GM21825 (cell line): ENCODE data around the gene TGM2.
"Not testable (repeated sequence)": the region's sequence is repeated elsewhere in the genome, so short reads cannot be mapped to it uniquely, and the experiment has no call there.

Source experiments
- ATAC-seq: cut with Tn5 transposase; IDR thresholded peaks from one replicate; pipeline ENCODE4 v1.9.1; 2021; ENCODE audit warnings: mild to moderate bottlenecking, moderate library complexity; ENCODE audit not compliant: unreplicated experiment

Gene TGM2

DNA sequence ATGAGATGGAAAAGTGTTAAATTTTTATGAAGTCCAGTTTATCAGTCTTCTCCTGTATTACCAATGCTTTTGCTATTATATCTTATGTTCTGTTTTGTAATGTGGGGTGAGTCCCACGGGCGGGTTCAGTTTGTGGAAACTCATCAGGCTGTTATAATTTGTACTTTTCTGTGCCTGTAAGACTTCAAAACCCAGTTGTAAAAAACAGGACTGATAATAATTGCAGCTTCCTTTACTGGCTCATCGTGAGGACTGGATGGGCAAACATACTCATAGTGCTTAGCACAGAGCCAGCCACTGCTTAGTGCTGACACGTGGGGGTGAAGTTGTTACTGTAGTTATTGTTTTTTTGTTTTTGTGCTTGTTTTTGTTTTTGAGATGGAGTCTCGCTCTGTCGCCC, 45.6 kb downstream of the TGM2 start:
- no peak for ATAC-seq

DNA sequence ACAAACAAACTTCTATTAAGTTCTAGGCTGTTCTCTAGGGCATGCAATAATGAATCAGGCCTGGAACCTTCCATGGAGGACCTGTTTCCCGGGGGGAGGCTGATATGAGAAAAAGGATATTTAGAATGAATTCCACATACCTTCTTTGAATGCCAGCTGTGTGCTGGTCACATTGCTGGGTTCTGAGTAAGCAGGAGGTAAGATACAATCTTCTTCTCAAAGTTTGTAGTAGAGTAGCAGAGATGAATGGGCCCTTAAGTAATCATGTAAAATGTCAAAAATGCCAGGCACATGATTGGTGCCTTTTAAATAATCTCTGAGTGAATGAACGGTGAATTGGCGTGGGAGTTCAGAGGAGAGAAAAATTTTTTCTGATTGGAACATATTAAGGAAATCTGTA, 47.4 kb downstream of the TGM2 start:
- no peak for ATAC-seq

DNA sequence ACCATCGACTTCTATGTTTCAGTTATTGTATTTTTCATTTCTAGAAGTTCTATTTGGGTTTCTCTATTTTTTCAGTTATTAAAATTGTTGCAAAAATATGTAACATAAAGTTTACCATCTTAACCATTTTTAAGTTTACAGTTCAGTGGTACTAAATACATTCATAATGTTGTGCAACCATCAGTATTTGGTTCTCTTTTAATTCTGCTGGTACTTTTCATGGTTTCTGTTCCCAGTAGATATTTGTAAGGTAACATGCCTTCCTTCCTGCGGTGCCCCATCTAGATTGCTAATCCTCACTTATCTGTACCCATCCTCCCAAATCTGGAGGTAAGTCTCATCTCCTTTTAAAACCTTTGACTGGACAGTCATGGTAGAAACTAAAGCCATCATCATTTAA, 47.9 kb downstream of the TGM2 start:
- no peak for ATAC-seq

DNA sequence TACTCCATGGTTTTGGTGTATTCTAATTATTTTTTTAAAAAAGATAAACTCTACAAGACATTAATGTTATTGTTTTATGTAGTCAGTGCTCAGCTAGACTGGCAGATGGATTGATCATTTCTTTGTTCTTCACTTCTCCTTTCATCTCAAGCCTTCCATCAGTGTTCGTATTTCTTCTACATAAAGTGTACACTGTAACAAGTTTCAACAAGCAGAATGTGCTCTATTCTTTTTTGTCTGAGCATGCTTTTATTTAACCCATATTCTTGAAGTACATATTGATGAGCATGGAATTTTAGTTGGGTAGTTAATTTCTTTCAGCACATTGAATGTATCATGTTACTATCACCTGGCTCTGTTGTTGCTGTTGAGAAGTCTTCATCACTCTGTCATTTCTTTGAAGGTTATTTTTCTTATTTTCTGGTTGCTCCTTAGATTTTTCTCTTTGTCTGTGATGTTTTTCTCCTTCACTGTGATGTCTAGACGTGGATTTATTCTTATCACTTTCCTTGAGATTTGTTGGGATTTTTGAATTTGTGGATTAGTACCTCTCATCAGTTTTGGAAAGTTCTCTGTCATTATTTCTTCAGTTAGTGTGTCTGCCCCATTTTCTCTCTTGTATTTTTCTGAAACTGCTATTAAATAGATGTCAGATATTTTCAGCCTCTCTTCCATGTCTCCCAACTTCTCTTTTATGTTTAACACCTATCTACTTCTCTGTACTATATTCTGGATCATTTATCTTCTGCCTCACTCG, 48.5 kb downstream of the TGM2 start:
- ATAC-seq, result no peak

DNA sequence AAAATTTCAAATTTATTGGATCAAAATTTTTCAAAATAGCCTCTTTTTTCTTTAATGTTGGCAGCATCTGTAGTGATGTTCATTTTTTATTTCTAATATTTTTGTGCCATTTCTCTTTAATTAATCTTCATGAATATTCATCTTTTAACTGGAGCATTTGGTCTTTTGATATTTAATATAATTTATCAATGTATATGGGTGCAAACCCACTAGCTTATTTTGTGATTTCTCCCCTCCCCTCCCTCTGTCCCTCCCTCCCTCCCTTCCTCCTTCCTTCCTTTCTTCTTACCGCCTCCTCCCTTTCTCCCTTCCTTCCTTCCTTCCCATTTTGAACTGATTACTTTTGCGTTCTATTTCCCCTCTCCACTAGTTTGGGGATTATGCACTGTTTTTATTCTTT, 49.2 kb downstream of the TGM2 start:
- no peak for ATAC-seq

DNA sequence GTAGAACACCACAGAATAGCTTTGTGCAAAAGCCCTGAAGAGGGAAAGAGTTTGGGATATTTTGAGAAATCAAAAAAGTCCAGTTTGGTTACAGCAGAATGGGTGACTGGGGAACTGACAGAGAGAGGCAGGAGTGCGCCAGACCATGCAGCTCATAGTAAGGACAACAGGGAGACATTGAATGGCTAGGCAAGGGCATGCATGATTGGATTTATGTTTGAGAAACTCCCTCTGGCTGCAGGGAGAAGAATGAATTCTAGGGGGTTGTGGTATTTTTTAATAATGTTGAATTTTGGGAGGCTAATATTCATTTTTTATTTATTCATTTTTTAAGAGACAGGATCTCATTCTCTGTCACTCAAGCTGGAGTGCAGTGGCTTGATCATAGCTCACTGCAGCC, 49.9 kb downstream of the TGM2 start:
- ATAC-seq, result no peak

DNA sequence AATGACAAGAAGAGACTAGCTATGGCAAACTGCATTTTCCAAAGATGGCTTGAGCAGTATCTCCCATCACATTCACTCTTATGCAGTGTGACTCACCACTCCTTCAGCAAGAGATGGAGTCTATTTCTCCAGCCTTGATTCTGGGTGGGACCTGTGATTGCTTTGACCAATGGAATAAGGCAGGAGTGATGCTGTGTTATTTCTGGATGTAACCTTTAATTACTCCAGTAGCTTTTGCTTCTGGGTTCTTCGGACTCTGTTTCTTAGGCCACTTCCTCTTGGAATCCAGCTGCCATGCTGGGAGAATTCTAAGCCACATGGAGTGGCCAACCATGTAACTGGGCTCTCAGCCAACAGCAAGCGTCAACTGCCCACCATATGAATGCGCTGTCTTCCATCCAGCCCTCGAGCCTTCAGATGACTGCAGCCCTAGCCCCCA, 50.7 kb downstream of the TGM2 start:
- ATAC-seq, result no peak

DNA sequence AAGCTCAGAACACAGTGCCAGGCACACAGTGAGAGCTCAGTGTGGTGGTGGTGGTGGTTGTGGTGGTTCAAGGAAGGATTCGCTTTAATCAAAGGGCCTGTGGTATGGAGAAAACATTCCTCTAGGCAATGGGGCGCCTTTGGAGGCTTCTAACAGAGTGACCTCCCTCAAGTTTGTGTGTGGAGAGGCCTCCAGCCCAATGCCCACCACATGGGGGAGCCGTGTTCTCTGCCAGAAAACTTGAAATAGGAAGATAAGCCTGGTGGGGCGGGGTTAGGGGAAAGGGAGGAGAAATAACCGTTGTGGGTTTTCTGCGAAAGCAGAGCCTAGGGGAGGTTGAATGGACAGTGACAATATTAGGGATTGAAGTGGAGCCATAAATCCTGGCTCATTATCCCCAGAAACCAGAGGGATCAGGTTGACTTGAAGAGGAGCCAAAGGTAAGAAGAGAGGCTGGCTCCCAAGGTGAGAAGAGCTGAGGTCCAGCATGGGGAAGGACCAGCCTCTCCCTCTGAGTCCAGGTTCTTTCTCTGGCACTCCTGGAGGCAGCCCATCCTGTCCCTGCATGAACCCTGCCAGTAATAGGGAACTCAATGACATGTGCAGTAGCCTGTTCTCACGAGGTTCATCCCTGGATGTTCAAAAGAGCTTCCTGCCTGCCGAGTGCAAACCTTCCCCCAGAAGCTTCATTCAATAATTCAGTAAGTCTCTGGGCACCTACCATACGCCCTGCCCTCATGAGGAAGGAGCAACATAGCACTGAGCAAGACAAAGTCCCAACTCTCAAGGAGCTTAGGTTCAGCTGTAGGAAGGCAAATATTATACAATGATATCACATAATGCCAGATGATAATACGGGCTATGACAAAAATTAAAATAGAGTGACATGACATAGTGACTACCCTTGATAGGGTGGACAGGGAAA, 51.4 kb downstream of the TGM2 start:
- ATAC-seq, result no peak

DNA sequence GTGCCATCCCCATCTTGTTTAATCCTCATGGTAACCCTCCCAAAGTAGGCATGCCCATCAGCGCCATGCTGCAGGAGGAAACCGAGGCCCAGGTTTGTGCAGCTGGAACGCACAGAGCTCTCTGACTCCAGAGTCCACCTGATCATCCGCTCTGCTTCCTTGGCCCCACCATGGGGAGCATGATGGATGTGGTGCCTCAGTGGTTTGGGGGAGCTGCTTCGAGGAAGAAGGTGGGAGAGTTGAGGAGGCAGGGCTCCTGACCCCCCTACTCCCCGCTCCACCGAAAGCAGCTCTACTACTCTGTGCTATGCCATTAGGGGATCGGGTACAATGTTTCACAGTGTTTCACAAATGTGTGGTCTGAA, 52.2 kb downstream of the TGM2 start:
- no peak for ATAC-seq

DNA sequence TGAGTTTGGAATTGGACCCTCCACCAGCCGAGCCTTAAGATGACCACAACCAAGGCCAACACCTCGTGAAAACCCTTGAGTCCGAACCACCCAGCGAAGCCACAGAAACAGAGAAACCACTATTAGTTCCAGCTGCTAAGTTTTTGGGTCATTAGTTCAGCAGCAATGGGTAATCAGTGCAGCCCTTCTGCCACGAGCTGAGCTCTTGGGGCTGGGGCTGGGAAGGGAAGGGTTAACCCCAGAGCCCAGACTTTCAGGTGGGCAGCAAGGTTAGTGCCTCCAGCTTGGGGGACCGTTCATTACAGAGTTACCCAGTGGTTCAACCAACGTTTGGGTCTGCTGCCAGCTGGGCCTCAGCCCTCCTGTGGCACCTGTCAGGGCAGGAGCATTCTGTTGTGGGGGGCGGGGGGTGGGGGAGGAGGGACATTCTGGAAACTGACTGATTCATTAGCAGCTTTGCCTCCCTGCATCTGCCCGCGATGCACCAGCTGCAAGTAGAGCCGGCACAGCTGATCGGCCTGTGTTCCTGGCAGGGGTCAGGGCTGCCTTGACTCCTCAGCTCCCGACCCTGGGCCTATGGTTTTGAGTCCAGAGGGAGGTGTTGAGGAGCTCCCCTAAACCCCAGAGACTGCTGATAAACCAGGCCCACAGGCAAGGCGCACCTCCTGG, 52.7 kb downstream of the TGM2 start:
- ATAC-seq, result no peak

DNA sequence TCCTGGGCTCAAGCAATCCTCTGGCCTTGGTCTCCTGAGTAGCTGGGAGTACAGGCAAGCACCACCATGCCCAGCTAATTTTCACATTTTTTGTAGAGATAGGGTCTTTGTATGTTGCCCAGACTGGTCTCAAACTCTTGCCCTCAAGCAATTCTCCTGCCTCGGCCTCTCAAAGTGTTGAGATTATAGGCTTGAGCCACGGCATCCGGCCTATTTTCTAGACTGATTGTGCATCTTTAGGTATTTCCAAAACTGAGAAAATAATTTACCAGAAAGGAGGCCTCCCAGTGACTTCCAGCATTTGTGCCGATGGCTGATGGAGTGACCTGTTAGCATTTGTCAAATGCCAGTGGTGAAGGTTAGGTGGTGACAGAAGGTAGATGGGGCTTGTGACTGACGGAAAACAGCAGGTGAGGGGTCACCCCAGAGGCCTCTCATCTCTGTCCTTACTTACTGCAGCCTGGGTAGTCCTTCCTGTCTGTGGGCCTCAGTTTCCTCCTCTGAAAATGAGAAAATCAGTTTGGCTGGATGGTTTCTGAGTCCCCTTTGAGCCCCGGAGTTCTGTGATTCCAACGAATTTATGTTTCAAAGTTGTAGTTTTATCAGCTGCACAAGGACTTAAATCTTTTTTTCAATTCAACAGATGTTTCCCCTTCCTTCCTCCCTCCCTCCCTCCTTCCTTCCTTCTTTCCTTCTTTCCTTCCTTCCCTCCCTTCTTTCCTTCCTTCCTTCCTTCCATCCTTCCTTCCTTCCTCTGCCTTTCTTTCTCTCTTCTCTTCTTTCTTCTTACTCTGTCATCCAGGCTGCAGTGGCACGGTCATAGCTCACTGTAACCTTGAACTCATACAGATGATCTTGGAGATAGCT, 53.5 kb downstream of the TGM2 start:
- no peak for ATAC-seq

DNA sequence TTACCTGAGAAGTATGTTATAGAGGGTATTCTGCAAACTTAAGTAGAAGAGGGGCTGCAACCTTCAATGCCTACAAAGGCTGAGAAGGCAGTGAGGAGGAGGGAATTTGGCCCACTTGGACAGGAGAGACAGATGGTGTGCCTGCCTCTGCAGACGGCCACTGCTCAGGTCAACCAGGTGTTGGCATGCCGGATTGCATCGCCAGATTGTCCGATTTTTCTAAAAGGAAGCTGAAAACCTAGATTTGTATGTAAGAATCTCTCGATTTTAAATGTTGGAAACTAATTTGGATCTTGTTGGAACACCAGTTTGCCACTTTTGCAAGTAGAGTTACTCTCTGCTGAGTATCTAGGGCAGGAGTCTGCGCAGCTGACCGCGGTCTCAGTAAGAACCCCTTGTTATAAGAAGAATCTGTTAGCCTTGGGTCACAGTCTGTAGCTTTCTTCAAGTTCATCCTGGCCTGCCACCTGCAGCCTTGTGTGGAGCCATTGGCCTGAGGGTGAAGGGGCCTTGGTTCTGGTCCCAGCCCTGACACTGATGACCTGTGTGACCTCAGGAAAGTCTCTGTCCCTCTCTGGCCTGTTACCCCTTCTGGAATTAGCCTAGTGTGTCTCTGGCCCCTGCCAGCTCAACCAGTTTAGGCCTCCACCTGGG, 54.4 kb downstream of the TGM2 start:
- no peak for ATAC-seq

DNA sequence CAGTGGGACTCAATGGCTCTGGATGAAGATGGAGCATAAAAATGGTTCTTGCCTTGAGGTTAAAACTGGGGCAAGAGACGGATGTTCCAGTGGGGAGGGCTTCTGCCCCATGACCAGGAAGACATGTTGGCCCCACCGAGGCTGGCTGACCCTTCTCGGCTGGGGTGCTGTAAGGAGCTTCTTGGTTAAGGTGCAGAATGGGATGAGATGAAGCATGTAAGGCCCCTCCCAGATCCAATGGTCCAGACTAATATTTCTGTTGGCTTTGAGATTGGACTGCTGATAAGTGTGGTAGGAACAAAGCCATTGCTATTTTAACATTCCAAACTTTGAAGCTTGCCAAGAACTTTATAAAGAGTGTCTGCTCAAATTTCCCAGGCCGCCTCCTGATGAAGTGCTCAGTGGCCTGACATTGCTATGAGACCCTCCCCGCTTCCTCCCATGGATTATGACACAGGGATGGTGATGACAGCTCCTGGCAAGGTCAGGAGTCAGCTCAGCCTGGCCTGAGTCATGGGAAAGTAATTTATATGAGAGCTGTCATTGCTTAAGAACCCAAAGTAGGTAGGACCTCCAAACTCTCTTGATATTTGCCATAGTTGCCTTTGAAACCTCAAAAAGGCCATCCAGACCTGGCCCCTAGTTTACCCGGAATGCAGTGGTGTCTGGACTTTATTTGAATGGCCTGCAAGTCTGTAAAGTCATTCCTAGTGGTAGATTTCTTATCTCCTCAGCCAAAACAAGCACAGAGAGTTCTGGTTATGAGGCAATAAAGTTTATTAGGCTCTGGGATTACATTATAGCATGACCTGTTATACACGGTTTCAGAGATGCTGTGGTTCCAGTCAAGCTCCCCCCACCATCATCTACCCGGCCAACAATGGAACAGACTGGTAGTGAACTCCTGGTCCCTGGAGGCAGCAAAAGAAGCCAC, 55.2 kb downstream of the TGM2 start:
- ATAC-seq, result no peak

DNA sequence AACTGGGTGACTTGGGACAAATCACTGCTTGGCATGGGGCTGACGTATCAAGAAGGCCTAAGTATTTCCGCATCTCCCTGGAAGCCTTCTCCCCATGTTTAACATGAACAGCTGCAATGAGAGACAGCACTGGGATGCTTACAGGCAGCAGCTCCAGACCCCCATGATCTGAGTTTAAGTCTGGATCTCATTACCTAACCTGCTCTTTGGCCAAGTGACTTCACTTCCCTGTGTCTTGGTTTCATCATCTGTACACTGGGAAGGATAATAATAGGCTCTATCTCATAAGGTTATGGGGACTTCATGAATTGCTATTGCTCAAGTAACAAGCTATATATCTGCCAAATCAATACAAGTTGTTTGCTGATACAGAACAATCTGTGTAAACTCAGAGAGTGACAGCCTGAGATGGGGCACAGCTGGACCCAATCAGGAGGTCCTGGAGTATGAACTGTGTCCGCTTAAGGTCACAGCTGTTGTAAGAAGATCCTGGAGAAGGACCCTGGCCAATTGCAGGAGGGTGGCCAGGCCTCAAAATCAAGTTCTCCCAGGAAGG, 56.0 kb downstream of the TGM2 start:
- no peak for ATAC-seq

DNA sequence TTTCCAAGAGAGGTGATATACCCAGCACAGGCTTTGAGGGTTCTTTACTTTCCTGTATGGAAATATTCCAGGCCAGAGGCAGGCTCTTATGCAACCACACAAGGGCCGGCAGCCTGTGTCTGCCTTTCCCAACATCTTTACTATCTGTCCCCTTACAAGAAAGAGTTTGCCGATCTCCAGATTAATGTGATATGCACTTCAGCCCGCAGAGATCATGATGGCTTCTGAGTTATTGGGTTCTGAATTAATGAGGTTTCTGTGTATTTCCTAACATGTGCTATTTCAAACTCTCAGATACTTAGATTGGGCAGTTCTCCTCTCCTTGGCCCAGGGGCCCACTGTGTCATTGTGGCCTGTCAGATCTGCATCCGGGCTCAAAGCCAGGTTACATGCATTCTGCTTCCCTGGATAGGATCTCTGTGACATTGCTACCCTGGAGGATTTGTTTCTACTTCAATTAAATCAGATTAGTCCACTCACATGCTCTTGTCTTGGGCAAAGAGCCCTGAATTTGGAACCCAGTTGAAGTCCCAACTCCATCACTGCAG, 56.6 kb downstream of the TGM2 start:
- ATAC-seq, result no peak

DNA sequence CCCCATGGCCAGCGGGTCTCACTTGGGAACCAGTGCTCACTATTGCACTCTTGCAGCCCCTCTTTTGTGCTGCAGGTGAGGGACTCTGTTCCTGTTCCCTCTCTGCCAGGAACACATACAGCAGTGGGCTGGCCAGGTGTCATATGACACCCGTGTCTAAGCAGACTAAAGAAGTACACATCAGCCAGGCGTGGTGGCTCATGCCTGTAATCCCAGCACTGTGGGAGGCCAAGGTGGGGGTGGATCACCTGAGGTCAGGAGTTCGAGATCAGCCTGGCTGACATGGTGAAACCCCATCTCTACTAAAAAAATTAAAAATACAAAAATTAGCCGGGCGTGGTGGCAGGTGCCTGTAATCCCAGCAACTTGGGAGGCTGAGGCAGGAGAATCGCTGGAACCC, 57.2 kb downstream of the TGM2 start:
- ATAC-seq, result not testable (repeated sequence)

DNA sequence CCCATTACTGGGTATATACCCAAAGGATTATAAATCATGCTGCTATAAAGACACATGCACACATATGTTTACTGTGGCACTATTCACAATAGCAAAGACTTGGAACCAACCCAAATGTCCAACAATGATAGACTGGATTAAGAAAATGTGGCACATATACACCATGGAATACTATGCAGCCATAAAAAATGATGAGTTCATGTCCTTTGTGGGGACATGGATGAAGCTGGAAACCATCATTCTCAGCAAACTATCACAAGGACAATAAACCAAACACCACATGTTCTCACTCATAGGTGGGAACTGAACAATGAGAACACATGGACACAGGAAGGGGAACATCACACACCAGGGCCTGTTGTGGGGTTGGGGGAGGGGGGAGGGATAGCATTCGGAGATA, 57.7 kb downstream of the TGM2 start:
- not testable (repeated sequence) for ATAC-seq

DNA sequence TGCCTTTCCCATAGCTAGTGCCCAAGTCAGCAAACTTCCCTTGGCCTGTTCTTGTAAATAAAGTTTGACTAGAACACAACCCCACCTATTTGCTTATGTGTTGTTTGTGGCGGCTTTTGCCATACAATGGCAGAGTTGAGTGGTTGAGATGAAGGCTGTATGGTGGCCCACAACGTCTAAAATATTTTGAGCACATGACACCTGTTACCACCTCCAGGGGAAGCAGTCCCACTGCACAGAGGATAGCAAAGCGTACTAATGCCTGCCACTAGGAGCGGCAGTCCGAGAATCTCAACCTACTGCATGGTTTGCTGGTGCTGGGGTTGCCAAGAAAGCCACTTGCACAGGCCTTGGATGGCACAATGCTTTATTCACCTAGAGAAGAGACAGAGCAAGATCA, 58.6 kb downstream of the TGM2 start:
- ATAC-seq, result no peak

DNA sequence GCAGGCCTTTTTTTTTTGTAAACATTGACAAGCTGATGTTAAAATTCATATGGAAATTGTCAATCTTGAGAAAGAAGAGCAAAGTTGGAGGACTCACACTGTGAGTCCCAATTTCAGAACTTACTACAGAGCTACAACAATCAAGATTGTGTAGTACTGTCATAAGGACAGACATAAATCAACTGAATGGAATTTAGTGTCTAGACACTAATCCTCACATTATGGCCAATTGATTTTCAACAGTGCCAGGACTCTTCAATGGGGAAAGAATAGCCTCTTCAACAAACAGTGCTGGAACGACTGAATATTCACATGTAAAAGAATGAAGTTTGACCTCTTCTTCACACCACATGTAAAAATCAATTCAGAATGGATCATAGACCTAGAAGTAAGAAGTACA, 60.8 kb downstream of the TGM2 start:
- no peak for ATAC-seq
